NOMO-1 treated with dmso at 0.1 percent for 144 hours (cell line): ENCODE results near the gene STAT5B.
"Not testable (repeated sequence)": the region's sequence is repeated elsewhere in the genome, so short reads cannot be mapped to it uniquely, and the experiment has no call there.

Experiments
- DNase-seq: peaks from one replicate; lab custom pipeline; 2025; ENCODE audit not compliant: unreplicated experiment; lab: John Stamatoyannopoulos, UW

The STAT5B gene

GRCh38 chr17:42271006-42271778, 5.0 kb downstream of the STAT5B start:
- DNase-seq, result no peak

DNA sequence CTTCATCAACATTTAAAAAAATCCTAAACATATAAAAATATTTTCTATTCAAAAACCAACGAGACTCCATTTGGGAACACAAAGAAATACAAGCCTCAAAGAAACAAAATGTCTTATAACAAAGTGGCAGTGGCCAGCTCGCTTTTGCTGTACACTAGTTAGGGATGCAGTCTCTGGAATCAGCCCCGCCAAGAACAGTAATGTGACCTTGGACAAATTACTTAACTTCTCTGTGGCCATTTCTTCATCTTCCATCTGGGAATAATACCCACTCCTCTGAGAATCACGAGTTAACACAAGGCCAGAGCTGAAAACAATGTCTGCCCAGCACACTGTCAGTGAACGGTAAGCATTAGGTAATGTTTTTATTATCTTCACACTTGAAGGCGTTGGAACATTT, 5.6 kb downstream of the STAT5B start:
- DNase-seq, result no peak

- no peak for DNase-seq
These were observed 6.0 kb downstream of the STAT5B start for GRCh38 chr17:42270170-42270535.

- DNase-seq, result no peak
These were observed 8.0 kb downstream of the STAT5B start for GRCh38 chr17:42268236-42268635.

DNA sequence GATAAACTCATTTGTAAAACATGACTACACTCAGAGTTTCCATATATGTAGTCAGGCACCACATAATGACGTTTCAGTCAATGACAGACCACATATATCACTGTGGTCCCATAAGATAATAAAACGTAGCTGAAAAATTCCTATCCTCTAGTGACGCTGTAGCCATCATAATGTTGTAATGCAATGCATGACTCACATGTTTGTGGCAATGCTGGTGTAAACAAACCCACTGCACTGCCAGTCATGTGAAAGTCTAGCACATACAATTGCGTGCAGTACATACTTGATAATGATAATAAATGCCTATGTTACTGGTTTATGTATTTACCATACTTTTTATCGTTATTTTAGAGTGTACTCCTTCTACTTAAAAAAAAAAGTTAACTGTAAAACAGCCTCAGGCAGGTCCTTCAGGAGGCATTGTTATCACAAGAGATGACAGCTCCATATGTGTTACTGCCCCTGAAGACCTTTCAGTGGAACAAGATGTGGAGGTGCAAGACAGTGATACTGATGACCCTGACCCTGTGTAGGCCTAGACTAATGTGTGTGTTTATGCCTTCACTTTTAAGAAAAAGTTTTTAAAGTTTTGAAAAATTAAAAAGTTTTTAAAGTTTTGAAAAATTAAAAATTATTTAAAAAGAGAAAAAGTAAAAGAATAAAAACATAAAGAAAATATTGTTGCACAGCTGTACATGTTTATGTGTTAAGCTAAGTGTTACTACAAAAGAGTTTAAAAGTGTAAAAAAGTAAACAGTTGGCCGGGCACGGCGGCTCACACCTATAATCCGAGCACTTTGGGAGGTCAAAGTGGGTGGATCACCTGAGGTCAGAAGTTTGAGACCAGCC, 9.0 kb downstream of the STAT5B start:
- no peak for DNase-seq

DNA sequence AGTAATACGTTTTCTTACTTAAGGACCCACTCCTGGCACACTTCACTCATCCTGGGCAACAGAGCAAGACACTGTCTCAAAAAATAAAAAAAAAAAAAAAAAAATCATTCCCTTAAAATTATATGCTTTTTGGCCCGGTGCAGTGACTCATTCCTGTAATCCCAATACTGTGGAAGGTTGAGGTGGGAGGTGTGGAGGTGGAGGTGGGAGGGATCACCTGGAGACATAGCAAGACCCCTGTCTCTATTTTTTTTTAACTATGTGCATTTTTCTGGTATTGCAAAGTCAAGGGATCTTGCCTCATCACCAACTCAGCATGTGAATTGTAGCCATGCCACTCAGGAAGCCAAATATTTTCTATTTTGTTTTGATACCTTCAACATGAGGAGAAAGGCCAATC, 9.7 kb downstream of the STAT5B start:
- DNase-seq, result no peak

DNA sequence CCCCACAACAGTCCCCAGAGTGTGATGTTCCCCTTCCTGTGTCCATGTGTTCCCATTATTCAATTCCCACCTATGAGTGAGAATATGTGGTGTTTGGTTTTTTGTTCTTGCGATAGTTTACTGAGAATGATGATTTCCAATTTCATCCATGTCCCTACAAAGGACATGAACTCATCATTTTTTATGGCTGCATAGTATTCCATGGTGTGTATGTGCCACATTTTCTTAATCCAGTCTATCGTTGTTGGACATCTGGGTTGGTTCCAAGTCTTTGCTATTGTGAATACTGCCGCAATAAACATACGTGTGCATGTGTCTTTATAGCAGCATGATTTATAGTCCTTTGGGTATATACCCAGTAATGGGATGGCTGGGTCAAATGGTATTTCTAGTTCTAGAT, 11.8 kb downstream of the STAT5B start:
- not testable (repeated sequence) for DNase-seq

DNA sequence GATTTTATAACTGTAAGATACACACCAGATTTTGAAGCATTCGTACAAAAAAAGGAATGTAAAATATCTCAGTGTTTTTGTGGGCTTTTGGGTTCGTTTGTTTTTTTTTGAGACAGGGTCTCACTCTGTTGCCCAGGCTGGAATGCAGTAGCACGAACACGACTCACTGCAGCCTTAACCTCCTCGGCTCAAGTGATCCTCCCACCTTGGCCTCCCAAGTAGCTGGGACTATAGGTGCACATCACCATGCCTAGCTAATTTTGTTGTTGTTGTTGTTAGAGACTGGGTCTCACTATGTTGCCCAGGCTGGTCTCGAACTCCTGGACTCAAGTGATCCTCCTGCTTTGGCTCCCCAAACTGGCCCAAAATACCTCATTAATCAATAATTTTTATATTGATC, 15.9 kb downstream of the STAT5B start:
- no peak for DNase-seq

DNA sequence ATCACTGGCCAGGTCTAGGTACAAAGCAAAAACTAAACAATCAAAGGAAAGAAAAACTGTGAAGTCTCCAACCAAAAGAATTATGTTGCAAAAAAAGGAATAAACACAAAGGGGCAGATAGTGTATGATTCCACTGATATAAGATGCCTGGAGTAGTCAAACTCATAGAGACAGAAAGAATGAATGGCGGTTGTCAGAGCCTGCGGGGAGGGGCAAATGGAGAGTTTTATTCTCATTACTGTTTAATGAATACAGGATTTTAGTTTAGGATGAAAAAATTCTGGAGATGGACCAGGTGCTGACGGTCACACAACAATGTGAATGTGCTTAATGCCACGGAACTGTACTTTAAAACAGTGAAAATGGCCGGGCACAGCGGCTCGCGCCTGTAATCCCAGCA, 20.7 kb downstream of the STAT5B start:
- DNase-seq, result no peak

DNA sequence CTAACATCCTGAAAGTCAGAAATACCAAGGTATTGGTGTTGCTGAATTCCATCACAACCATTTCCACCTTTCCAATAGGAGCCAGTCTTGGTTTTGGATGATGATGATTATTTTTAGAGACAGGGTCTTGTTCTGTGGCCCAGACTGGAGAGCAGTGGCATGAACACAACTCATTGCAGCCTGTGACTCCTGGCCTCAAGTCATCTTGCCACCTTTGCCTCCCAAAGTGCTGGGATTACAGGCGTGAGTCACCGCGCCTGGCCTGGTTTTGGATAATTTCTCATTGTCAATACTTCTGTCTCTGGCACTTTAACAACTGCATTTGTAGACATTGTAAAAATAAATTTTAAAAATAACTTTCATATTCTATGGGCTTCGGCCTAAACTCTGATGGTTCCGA, 22.6 kb downstream of the STAT5B start:
- no peak for DNase-seq

GRCh38 chr17:42252597-42253550, 23.3 kb downstream of the STAT5B start:
- no peak for DNase-seq

DNA sequence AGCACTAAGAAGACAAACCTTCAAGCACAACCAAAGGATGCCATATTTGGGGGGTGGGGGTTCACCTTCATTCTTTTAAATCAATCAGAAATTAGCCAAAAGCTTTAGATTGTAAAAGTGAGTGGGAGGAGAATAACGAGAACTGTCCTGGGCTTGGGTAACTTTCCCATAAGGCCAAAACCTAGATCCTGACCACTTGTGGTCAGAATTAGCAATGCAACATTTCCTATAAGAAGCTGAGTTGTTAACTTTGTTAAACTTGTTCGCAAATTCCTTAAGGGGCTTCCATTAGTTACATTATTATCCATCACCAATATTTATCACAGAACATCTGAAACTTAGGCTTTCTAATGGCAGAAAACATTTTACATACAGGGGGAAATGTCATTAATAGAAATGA, 25.1 kb downstream of the STAT5B start:
- no peak for DNase-seq

DNA sequence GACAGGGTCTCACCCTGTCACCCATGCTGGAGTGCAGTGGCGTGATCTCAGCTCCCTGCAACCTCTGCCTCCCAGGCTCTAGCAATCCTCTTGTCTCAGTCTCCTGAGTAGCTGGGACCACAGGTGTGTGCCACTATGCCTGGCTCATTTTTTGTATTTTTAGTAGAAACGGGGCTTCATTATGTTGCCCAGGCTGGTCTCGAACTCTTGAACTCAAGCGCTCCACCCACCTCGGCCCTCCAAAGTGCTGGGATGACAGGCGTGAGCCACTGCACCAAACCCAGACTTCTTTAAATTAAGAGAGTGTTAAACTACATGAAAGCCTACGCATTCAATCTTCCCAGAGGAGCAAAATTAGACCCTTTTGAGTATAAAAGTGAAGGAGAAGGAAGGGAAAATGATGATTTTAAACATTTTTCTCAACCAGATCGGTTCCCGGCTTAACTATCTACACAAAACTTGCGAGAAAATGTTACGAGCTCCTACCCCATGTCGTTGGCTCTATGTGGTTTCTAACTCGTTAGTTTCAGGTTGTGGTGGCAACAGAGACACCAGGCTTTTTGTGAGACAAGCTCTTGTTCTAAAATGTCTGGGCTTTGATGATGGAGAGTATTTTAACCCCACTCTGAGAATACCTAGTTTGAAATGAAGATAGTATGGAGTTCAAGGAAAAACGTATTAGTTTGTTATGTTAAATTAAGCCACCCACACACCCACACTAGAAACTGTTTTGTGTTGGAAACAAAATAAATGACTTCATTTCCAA, 26.3 kb downstream of the STAT5B start:
- no peak for DNase-seq

GRCh38 chr17:42248351-42249179, 27.6 kb downstream of the STAT5B start:
- DNase-seq, result peak; percentile 83

DNA sequence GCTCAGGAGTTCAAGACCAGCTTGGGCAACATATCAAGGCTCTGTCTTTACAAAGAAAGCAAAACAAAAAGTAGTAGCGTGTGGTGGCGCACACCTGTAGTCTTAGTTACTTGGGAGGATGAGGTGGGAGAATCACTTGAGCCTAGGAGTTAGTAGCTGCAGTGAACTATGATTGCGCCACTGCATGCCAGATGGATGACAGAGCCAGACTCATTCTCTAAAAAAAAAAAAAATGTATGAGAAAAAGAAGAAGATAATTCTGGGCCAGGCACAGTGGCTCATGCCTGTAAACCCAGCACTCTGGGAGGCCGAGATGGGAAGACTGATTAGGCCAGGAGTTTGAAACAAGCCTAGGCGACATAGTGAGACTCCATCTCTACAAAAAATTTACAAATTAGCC, 28.5 kb downstream of the STAT5B start:
- no peak for DNase-seq

DNA sequence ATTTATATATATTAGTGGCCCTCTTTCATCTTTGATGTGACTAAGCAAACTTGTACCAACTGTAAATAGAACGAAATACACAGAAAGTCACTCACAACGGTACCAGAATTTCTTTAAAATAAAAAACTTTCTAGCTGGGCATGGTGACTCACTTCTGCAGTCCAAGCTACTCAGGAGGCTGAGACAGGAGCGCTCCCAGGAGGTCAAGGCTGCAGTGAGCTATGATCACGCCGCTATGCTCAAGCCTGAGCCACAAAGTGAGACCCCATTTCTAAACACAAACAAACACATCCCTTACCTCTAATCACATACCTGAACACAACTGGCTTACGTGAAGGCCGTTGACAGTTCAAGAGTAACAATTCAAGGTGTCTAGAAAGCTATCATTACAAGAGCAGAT, 29.7 kb downstream of the STAT5B start:
- no peak for DNase-seq

DNA sequence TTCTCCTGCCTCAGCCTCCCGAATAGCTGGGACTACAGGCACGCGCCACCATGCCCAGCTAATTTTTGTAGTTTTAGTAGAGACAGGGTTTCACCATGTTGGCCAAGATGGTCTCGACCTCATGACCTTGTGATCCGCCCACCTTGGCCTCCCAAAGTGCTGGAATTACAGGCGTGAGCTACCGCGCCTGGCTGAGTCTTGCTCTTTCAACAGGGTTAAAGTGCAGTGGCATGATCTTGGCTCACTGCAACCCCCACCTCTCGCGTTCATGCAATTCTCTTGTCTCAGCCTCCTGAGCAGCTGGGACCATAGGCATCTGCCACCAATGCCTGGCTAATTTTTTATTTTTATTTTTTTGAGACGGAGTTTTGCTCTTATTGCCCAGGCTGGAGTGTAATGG, 31.0 kb downstream of the STAT5B start:
- DNase-seq, result not testable (repeated sequence)

DNA sequence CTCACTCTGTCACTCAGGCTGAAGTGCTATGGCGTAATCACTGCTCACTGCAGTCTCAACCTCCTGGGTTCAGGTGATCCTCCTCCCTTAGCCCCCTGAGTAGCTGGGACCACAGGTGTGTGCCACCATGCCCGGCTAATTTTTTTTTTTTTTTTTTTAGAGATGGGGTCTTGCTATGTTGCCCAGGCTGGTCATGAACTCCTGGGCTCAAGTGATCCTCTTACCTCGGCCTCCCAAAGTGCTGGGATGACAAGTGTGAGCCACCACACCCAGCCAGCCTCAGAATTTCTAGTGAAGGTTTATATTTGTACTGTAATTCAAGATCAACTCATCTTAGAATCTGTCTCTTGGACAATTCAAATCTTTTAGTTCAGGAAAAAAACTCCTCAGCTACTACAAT, 32.1 kb downstream of the STAT5B start:
- DNase-seq, result not testable (repeated sequence)

DNA sequence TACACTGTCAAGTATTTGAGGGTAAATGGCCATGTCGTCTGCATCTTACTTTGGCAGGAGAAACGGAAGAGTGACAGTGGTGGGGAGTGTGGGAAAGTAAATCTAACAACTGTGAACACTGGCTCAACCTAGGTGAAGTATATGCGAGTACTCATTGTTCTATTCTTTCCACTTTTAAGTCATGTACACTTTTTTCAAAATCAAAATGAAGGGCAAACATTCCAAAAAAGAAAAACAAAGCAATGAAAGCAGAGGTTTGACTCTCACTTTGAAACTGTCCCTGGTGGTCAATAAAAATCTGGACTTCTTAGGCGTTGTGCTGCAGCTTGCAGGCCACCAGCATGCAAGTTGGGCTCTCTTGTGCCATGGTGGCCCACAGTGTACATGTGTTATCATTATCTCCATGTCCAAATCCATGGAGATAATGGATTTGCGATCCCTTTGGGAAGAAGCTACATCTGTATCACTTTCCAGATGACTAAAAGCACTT, 32.7 kb downstream of the STAT5B start:
- DNase-seq, result no peak

DNA sequence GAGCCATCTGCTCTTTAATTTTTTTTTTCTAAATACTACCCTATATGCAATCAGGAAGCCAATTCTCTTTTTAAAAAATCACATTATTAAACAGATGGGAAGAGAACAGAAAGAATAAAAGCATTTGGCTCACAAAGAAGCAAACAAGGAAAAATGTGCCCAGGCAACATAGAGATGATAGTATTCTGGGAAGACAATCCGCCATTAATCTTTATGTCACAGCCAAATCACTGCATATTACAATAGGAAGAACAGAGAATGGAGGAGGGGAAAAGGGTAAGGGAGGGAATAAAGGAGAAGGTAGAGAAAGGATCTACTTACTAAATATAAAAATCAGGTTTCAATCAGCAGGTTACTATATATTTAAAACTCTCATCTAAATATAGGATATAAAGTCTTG, 34.3 kb downstream of the STAT5B start:
- DNase-seq, result no peak
